ENCODE measurements around the gene SULF2.

- TF ChIP-seq YY1 (IDR thresholded peaks at IDR 0.05; ENCODE audit: insufficient read depth, insufficient read length) (no peak), SUZ12 (IDR thresholded peaks at IDR 0.05; ENCODE audit: extremely low read depth, insufficient read depth, insufficient read length) (no peak), ZNF274 (IDR thresholded peaks at IDR 0.05; ENCODE audit: low read depth, low read length) (no peak)
These were observed 4.7 kb upstream of the SULF2 start for GRCh38 chr20:47789764-47790579.
